Measurements from ENCODE around the gene IER2. TPM values are rescaled to one million over a fixed set of nuclear protein-coding genes. Genes with fewer than 3 reads are reported as not detected.

The IER2 gene
- total and polyA plus RNA-seq, 9 of the 15 experiments (the other 6 are each of a cell fraction or from before 2014, with no cell fraction given): 4.5 to 205 (median 23.7) TPM

DNA sequence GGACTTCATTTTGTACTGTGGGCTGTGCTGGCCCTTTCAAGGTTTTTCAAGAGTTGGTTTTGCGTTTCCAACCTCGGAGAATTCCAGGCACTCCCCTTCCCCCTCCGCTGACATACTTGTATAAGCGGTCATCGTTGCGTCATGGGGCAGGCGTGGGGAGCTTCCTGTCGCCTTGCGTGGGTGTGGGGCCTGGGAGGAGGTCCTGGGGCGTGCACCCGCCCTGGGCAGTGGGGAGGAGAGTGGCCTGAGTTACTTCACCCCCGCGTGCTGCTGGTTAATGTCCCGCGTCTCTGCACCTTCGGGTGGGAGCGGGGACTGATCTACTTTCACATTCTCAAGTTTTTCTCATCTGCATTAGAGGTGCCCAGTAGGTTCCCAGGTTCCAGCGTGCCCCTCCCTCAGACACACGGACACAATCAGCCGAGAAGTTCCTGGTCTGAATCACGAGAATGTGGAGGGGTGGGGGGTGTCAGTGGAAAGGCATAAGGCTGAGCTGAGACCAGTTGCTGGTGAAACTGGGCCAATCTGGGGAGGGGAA lies 4.1 kb downstream of the IER2 start (continued):
- TF ChIP-seq NR2C1 (IDR thresholded peaks at IDR 0.05): no peak
- TF ChIP-seq NR2C1 (tag; IDR thresholded peaks at IDR 0.05): no peak
- TF ChIP-seq, protein P1, sequence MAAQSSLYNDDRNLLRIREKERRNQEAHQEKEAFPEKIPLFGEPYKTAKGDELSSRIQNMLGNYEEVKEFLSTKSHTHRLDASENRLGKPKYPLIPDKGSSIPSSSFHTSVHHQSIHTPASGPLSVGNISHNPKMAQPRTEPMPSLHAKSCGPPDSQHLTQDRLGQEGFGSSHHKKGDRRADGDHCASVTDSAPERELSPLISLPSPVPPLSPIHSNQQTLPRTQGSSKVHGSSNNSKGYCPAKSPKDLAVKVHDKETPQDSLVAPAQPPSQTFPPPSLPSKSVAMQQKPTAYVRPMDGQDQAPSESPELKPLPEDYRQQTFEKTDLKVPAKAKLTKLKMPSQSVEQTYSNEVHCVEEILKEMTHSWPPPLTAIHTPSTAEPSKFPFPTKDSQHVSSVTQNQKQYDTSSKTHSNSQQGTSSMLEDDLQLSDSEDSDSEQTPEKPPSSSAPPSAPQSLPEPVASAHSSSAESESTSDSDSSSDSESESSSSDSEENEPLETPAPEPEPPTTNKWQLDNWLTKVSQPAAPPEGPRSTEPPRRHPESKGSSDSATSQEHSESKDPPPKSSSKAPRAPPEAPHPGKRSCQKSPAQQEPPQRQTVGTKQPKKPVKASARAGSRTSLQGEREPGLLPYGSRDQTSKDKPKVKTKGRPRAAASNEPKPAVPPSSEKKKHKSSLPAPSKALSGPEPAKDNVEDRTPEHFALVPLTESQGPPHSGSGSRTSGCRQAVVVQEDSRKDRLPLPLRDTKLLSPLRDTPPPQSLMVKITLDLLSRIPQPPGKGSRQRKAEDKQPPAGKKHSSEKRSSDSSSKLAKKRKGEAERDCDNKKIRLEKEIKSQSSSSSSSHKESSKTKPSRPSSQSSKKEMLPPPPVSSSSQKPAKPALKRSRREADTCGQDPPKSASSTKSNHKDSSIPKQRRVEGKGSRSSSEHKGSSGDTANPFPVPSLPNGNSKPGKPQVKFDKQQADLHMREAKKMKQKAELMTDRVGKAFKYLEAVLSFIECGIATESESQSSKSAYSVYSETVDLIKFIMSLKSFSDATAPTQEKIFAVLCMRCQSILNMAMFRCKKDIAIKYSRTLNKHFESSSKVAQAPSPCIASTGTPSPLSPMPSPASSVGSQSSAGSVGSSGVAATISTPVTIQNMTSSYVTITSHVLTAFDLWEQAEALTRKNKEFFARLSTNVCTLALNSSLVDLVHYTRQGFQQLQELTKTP (IDR thresholded peaks at IDR 0.05; ENCODE audit: low read depth in 1 of 2, partially characterized antibody in 2 of 2): peak; percentile 75 to 76
- no peak for TF ChIP-seq ZNF444 (CRISPR knock-in tag; IDR thresholded peaks at IDR 0.05)
- TF ChIP-seq SMAD3 (CRISPR knock-in tag; conservative IDR thresholded peaks at IDR 0.05): no peak
- no peak for TF ChIP-seq CLOCK (CRISPR knock-in tag; IDR thresholded peaks at IDR 0.05; ENCODE audit: borderline replicate concordance)
- TF ChIP-seq ETS2 (tag; IDR thresholded peaks at IDR 0.05; ENCODE audit: borderline replicate concordance, poor library complexity, severe bottlenecking): no peak
- peak in 1 of 2 experiments; percentile 47; a peak in 1 of 4 replicates for TF ChIP-seq SRF (CRISPR knock-in tag; IDR thresholded peaks at IDR 0.05)
- TF ChIP-seq, protein P2, sequence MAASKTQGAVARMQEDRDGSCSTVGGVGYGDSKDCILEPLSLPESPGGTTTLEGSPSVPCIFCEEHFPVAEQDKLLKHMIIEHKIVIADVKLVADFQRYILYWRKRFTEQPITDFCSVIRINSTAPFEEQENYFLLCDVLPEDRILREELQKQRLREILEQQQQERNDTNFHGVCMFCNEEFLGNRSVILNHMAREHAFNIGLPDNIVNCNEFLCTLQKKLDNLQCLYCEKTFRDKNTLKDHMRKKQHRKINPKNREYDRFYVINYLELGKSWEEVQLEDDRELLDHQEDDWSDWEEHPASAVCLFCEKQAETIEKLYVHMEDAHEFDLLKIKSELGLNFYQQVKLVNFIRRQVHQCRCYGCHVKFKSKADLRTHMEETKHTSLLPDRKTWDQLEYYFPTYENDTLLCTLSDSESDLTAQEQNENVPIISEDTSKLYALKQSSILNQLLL (CRISPR knock-in tag; IDR thresholded peaks at IDR 0.05; ENCODE audit: borderline replicate concordance): no peak
- TF ChIP-seq PCBP2 (IDR thresholded peaks at IDR 0.05; ENCODE audit: low read depth, low read length, poor library complexity, severe bottlenecking): no peak
- TF ChIP-seq ZNF263 (CRISPR knock-in tag; IDR thresholded peaks at IDR 0.05; ENCODE audit: borderline replicate concordance): no peak
- no peak for TF ChIP-seq SMARCB1 (IDR thresholded peaks at IDR 0.05; ENCODE audit: insufficient read length, low read depth)
